ENCODE results near the gene C1QTNF8.

GRCh38 chr16:1097156-1097555 lies 1.1 kb upstream of the C1QTNF8 start:
- no peak for TF ChIP-seq ZFX (IDR thresholded peaks at IDR 0.05)
- TF ChIP-seq ZNF274 (IDR thresholded peaks at IDR 0.05; ENCODE audit: low read depth, low read length): no peak
- TF ChIP-seq CTCF (IDR thresholded peaks at IDR 0.05 in 2 of 3, conservative IDR thresholded peaks at IDR 0.05 in 1 of 3; ENCODE audit: borderline replicate concordance in 1 of 3, insufficient read depth in 1 of 3, low read depth in 2 of 3, low read length in 2 of 3): no peak
- peak; percentile 6 for TF ChIP-seq POLR2A (IDR thresholded peaks at IDR 0.05; ENCODE audit: borderline replicate concordance, extremely low read depth, insufficient read depth, insufficient read length)
- no peak for TF ChIP-seq SRF (IDR thresholded peaks at IDR 0.05; ENCODE audit: low read depth)
- no peak for TF ChIP-seq MAX (IDR thresholded peaks at IDR 0.05)
- TF ChIP-seq POLR2AphosphoS5 (IDR thresholded peaks at IDR 0.05; ENCODE audit: low read depth, low read length): no peak
- no peak for TF ChIP-seq ZBTB33 (IDR thresholded peaks at IDR 0.05; ENCODE audit: extremely low read depth, insufficient replicate concordance, low read length)
- TF ChIP-seq SP1 (IDR thresholded peaks at IDR 0.05; ENCODE audit: low read depth): no peak
- TF ChIP-seq ATF3 (IDR thresholded peaks at IDR 0.05): no peak
- TF ChIP-seq REST (IDR thresholded peaks at IDR 0.05; ENCODE audit: low read depth): no peak
- TF ChIP-seq EZH2phosphoT487 (IDR thresholded peaks at IDR 0.05; ENCODE audit: borderline replicate concordance): no peak
